HL-60/S4 (cell line): ENCODE results near the gene STK10.

Source experiments
- in situ Hi-C: fragments of 300-500 bp; cut with MboI; formaldehyde crosslinking; loops from 2 replicates; pipeline ENCODE4 v1.14.3; 2022; ENCODE audit warnings: low sequenced_read_pairs

STK10 gene

DNA sequence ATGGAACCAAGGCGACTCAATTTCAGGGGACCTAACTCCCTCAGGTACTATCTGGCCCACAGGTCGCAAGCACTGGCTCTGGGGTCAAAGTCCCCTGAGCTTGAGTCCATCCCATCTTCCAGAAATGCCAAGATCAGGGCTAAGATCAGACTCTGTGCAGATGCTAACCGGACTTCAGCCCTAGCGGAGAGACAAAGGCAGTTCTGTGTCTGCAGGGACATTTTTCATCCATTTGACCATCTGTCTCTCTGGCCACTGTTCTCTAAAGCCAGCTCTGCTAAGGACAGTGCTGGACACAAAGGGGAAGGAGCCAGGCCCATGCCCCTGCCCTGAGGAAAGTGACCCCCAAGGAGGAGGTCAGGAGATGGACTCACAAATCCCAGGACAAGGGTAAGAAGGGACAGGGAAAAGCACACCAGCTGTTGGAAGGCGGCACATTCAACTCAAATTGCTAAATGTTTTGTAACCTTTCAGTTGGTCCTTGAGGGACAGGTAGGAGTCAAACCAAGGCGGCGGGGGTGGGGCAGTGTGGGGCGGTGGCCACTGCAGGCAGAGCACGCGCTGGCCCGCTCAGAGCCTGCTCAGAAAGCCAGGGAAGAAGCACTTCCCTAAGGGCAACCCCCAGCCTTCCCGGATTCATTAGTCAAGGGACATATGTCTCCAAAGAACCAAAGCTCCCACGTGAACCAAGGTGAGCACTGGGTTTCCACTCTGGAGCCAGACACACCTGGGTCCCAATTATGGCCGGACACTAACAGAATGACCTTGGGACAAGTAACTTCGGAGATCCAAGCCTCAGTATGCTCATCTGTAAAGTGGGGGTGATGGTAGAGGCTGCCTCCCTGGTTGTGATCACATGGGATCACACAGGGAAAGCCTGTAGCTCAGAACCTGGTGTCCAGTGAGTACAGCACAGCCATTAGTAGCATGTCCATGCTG is 42.8 kb downstream of the STK10 start:
- in situ Hi-C loops = no loop called here

DNA sequence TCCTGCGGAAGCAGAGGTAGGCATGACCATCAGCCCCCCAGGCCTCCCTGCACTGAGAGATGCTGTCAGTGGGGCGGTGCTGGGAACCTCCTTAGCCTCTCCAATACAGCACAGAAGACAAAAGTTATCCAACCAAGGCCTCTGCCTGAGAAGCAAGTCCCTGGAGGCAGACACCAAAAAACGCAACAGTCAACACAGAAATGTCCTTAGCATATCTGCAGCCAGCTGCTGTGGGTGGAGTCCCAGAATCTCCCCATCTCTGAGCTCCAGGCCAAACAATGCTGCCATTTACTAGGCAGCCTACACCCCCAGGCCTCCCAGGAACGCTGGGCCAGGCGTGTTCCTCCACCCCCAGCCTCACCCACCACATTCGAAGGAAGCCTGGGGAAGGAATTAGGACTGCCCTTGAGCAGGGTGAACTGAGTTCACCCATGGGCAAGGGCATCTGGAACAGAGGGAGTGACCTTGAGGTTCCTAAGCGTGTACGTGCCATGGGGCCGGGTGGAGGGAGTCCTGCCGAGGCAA is 43.7 kb downstream of the STK10 start:
- in situ Hi-C loops = no loop called here

DNA sequence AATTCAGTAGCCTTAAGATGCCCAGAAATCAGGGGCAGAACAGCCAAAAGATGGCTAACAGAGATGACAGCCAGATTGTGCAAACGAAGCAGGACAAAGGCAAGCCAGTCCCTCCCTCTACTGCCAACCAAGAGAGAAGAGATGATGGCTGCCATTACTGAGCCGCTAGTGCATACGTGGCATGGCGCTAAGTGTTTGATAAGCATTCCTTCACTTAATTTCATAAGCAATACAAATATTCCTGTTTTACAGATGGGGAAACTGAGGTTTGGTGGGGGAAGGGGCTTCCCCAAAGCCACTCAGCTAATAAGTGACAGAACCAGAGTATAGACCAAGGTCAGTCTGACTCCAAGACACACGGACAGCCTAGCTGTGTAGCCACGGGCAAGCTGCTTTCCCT is 44.1 kb downstream of the STK10 start:
- in situ Hi-C loops = no loop called here

DNA sequence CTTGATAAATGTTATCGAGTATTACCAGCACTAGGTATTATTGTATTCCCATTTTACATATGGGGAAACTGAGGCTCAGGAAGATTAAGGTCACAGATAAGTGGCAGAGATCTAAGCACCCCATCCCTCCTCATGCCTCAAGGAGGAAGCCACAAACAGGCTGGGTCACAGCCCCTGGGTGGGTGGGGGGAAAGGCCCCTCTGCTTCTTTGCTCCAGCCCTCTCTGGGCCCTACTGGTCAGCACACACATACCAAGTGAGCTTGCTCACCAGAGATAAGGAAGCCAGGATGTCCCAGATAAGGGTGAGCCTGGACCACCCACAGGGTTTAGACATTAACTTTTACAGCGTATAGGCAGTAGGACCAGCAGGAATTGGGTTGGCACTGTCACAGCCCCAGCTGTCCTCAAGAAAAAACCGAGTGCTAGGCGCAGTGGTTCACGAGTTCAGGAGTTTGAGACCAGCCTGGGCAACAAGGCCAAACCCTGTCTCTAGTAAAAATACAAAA is 45.3 kb downstream of the STK10 start:
- in situ Hi-C loops = no loop called here

DNA sequence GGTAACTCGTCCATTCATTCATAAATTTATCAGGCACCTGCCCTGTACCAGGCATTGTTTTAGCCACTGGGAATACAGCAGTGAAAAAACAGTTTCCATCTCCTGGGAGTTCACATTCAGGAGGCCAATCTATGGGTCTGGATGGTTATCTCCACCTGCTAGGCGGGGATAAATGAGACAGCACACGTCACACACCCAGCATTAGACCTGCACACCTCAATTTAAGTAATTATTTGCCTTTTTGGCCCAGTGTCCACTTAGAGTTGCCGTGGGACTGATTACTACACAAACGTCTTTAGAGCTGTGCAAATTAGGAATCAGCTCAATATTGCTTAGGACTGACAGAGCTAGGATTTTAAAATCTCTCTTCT is 46.1 kb downstream of the STK10 start:
- in situ Hi-C loops = no loop called here

DNA sequence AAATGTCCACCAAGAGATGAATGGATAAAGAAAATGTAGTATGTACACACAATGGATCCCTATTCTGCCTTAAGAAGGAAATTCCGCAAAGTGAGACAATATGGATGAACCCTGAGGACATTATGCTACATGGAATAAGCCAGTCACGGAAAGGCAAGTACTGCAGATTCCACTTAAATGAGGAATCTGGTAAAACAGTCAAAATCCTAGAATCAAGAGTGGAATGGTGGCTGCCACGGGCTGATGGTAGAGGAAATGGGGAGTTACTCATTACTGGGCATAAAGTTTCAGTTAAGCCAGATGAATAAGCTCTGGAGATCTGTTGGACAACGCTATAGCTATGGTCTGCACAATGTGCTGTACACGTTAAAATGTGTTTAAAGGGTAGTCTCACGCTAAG is 47.2 kb downstream of the STK10 start:
- in situ Hi-C loops = no loop called here

DNA sequence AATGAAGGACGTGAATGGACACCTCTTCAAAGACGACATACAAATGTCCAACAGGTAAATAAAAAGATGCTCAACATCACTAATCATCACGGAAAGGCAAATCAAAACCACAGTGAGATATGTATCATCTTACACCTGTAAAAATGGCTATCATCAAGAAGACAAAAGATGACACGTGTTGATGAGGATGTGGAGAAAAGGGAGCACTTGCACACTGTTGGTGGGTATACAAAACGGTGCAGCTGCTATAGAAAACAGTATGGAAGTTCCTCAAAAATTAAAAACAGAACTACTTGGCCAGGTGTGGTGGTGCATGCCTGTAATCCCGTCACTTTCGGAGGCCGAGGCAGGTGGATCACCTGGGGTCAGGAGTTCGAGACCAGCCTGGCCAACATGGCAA is 47.9 kb downstream of the STK10 start:
- in situ Hi-C loops = no loop called here

DNA sequence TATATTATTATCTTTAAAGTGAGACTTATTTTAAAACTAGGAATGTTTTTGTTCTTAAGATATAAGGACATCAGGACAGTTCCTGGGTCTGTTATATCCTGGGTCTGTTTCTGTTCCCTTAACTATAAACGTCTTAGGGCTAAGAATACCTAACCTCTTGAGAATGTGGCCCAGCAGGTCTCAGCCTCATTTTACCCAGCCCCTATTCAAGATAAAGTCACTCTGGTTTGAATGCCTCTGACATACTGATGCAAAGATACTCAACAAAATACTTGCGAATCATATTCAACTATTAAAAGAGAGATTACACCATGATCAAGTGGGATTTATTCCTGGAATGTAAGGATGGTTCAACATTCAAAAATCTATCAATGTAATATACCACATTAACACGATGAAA is 51.0 kb downstream of the STK10 start:
- in situ Hi-C loops = no loop called here

DNA sequence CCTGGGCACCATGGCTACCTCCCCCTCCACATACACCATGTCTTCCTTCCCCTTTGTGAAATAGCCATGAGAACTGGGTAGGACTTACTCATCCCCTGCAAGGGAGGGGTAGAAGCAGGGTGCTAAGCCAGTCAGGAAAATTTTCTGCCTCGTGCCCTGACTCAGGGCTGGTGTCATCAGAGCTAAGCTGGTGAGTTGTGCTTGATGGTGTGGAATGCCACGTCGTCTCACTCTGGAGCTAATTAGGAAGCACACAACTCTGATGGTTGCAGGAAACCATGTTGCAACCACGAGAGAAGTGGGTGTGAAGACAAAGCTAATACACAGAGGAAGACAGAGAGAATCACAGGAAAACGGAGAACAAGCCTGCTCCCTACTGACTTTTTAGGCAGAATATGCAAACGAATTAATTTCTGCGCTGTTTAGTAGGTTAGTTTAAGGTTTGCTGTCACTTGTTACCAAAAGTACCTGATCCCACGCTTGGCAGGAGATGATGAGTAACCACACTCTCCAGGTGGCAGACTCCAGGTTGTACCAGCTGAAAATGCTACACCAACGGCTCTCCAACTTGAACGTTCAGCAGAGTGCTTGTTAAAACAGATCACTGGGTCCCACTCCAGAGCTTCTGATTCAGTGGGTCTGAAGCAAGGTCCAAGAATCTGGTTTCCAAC is 54.5 kb downstream of the STK10 start:
- in situ Hi-C loops = no loop called here

DNA sequence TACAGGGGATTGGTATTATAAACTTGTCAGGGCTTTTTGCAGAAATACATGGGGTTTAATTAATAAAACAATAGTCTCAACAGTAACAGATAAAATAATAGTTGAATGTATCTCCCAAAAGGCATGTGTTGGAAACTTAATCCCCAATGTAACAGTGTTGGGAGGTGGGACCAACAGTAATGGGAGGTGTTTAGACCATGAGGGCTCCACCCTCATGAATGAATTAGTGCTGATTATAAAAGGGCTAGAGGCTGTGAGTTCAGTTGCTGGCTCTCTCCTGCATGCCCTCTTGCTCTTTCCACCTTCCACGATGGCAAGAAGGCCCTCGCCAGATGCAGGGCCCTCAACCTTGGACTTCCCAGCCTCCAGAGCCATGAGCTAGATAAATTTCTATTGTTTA is 56.3 kb downstream of the STK10 start:
- in situ Hi-C loops = no loop called here

DNA sequence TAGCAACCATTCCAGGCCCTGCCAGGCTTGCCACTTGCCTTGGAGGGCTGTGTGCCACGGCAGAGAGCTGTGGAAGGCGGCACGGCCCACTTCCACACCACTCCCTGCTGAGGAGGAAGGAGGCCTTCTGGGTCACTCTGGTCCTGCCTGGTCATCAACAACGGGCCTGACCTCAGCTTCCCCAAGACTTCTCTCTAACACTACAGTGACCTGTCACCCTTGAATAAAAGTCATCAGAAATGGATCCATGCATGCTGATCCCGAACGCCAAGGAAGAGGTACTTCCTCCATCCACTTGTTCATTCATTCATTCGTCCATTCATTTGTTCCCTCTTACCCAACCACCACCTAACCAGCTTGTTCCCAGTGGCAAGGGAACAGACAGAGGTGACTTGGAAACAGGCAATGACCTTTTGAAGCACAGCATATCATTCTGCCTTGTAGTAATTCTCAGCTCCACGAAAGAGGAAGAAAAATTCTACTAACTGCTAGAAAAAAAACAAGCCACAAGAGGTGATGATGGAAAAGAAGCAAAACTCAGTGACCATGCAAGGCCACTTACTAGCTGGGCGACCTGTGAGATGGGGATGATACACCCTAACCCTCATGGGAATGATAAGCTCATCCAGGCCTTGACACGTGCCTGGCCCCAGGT is 58.6 kb downstream of the STK10 start:
- in situ Hi-C loops = no loop called here

DNA sequence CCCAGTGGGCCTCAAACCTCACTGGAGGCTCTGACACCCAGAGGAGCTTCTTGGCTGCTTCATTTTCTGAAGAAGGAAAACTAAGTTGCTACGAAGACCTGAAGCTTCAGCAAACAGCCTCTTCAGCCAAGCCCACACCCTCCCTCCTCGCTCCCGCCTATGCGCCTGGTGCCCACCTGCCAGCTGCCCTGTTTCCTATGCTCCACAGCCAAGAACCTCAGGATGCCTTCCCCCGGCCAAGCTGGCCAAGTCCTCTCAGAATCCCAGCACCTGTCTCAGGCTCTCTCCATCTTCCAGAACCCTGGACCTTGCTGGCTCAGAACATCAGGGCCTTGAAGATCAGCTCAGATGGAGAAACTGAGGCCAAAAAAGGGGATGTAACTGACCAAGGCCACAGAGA is 60.4 kb downstream of the STK10 start:
- in situ Hi-C loops = no loop called here

DNA sequence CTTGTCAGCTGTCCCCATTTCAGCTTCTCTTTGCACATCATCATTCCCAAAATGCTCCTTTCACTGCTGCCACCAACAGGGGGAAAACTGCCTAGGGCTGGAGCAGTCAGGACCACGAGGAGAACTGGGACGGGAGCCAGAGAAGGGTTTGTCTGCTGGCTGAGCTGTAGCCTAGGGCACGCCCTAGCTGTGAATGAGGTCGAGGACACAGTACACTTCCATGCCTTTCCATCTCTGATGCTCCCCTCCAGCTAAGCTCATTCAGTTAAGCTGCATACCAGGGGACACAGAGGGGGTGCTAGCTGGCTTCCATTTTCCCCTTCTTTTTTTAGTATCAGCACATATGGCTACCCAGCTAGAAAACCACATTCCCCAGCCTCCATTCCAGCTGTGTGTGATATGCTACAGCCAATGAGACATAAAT is 64.7 kb downstream of the STK10 start:
- in situ Hi-C loops = no loop called here

DNA sequence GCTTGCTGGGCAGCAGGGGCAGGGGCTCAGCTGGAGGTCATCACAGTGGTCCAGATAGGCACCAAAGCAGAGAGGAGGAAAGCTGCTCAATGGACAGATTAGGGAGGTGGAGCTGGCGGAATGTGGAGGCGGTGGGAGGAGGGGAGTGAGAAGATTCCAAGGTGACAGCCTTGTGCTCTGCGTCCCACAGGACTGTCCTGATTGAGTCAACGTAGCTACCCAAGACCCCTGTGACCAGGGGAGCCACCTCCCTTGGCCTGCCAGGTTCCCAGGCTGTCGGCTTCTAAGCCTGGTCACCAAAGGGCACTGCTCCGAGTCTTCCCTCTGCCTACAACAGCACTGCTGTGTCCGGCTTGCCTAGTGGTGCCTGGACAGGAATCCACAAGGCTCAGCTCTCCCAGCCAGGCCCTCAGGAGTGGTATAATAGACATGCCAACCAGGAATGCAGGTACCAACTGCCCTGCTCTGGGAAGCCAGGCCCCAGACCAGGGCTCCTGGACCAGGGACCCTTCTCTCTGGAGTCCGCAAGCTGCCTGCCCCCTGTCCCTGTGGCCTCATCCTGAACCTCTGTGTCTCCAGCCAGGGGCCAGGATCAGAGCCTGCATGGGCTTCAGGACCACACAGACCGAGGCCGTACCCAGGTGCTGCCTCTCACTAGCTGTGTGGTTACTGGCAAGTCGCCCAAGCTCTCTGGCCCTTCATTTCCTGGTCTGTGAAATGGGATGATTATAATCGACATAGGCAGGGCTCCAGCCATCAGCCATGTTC is 67.9 kb downstream of the STK10 start:
- in situ Hi-C loops = loop anchor here (10.0 kb wide), 1 partner anchor 165 kb away; the partner anchor contains the start of gene UBTD2

DNA sequence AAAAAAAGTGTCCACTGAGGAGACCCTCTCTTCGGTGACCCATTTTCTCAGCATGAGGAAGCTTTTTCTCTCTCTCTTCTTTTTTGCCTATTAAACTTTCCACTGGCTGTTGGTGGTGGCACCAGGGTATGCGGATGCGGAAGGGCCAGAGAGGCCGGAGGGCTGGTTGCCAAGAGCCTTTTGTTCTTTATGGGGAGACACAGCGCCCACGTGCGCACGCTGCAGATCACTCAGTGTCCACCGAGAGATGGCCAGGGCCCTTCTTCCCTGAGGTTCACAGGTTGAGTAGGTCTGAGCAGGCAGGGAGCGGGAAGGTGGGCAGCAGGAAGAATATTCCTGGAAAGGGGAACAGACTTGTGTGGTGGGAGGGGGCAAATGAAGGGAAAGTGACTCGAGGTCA is 69.1 kb downstream of the STK10 start:
- in situ Hi-C loops = loop anchor here (10.0 kb wide), 1 partner anchor 166 kb away; the partner anchor contains the start of gene UBTD2

DNA sequence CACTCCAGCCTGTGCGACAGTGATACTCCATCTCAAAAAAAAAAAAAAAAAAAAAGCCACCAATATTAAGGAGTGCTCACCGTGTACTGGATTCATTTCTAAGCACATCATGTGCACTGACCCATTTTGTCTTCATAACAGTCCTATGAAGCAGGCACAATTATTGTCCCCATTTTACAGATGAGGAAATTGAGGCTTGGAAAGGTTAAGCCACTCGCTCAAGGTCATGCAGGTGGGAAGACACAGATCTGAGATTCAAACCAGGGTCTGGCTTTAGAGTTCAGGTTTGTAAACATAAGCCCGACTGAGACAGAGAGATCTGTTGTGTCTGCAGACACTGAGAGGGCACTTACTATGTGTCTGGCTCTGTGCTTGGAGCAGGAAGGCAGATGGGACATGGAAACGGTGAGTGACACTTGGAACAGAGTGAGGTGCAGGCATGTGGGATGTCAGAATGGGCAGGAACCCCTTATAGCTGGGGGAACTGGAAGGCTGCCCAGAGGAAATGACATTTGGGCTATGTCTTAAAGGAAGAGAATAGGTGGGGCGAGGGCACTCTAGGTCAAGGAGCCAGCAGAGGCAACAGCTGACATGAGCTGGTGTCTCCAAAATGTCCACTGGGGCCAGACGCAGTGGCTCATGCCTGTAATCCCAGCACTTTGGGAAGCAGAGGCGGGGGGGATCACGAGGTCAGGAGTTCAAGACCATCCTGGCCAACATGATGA is 69.9 kb downstream of the STK10 start:
- in situ Hi-C loops = loop anchor here (10.0 kb wide), 1 partner anchor 167 kb away; the partner anchor contains the start of gene UBTD2

DNA sequence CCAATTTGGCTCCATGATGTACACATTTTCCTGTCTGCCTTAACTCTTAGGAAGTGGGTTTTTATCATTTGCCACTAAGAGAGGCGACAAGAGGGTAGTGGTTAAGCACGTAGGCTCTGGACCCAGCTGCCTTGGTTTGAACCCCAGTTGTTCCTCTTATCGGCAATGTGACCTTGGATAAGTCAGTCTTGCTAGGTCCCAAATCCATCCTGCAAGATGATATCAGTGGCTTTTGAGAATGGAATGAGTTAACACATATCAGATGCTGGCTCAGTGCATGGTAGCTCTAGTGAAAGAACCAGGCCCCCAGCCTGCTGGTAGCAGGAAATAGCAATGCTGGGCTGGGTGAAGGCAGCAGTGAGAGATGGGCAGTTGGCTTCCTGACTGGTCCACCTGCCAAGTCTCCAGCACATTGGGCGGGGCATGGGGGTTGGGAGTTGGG is 72.5 kb downstream of the STK10 start:
- in situ Hi-C loops = loop anchor here (10.0 kb wide), 1 partner anchor 169 kb away; the partner anchor contains the start of gene UBTD2

DNA sequence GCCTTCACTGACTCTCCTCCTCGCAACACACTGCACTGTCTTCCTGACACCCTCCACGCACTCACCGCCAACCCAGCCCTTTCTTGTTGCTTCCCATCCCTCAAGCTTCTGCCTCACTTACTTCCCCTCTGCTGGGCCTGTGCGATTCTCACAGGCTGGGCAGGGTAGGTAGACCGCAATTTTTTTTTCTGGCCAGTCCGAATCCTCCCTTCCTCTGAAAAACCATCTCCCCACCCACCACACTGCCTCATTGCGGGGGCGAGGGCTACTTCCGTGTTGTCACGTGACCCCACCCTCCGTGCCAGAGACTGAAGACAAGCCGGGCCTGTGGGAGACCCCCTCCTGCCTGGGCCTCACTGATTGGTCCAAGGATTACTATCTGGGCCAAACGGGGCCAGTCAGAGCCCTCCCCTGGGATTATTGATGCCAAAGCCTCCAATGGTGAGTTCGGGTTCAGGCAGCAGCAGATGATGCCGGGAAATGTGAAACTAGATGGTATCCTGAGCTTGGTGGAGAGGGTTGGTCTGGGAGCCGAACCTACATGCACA is 73.1 kb downstream of the STK10 start:
- in situ Hi-C loops = loop anchor here (5.0 to 10.0 kb wide), 2 partner anchors 62 to 170 kb away; partner anchors contain the start of gene UBTD2

DNA sequence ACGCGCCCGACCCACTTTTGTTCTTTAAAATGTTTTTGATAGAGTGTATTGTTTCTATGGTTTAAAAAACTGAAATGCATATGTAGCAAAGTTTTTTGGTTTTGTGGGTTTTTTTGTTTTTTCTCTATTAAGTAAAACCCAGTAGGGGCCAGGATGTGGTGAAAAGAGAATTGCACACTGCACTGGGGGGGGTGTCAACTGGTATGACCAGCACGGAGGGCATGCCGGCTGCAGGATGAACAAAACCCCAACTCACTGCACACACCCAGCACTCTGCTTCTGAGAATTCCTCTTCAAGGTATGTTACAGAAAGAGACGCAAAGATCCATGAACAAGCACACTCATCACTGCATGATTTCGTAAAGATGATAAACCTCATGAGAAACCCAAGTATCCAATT is 75.0 kb downstream of the STK10 start:
- in situ Hi-C loops = loop anchor here (5.0 to 10.0 kb wide), 2 partner anchors 64 to 172 kb away; partner anchors contain the start of gene UBTD2
